Stomach smooth muscle (tissue), 2 donors: ENCODE results near the gene PCNT.

Source experiments
- H3K27ac ChIP-seq: one replicate; pipeline ENCODE4 v1.7.0; 2013; ENCODE audit warnings: mild to moderate bottlenecking, low read length, inconsistent platforms
- H3K27me3 ChIP-seq, 2 donors: one replicate each; pipeline ENCODE4 v1.7.0; 2013; ENCODE audit warnings: low read length in 2 of 2; ENCODE audit not compliant: insufficient read depth in 2 of 2, control insufficient read depth in 1 of 2
- H3K36me3 ChIP-seq, 2 donors: one replicate each; pipeline ENCODE4 v1.7.0; 2013; ENCODE audit warnings: low read length in 2 of 2; ENCODE audit not compliant: control insufficient read depth in 2 of 2, insufficient read depth in 2 of 2
- H3K4me1 ChIP-seq: one replicate; pipeline ENCODE4 v1.7.0; 2013; ENCODE audit warnings: low read length; ENCODE audit not compliant: control insufficient read depth, insufficient read depth
- H3K4me3 ChIP-seq, 2 donors: one replicate each; pipeline ENCODE4 v1.7.0; 2013; ENCODE audit warnings: low read length in 2 of 2
- H3K9ac ChIP-seq, 2 donors: one replicate each; pipeline ENCODE4 v1.7.0; 2013; ENCODE audit warnings: low read length in 2 of 2, mild to moderate bottlenecking in 1 of 2
- H3K9me3 ChIP-seq, 2 donors: one replicate each; pipeline ENCODE4 v1.7.0; 2013; ENCODE audit warnings: low read length in 2 of 2; ENCODE audit not compliant: control insufficient read depth in 2 of 2
- donor health status: healthy.
- donor health status: Pancreatic carcinoma.

PCNT gene

DNA sequence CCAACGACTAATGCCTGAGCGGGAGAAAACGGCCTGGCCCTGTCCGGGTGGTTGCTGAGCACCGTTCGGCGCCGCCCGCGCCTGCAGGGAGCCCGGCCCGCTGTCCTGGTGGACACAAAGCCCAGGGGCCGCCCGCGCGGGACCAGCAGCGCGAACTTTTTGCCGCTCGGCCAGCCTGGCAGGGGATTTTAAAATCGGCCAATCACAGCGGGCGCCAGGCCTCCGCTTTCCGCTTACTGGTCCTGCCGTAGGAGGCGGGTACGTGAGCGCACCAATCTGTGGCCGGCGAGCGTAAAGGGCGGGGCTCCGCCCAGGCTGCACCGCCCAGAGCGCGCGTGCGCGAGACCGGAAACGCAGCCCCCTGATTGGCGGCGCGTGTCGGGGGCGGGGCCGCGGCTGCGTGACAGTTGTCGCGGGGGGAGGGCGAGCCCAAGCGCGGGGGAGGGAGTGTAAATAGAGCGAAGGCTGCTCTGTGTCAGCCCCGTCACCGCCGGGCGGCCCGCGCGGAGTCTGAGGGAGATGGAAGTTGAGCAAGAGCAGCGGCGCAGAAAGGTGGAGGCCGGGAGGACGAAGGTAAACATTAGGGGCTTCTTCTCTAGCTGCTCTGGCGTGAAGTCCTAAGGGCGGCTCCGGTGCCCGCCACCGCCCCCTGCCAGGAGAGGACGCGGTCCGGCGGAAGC, at the start of gene PCNT, which contains the start of gene C21orf58:
TSS of gene PCNT (plus strand) at position 447 of the 680 bp plus-strand sequence. CDS start at position 520, 73 bp downstream.
TSS of gene C21orf58 (minus strand) at position 161 of the 680 bp plus-strand sequence. CDS start 1,132 bp downstream, outside the sequence.
- Histone ChIP-seq H3K4me1 (peaks cover 19% of the 10 kb centered on the region), H3K9me3 (no peaks in the 10 kb centered on the region), H3K27me3 (no peaks in the 10 kb centered on the region), H3K36me3 (no peaks in the 10 kb centered on the region), H3K9ac (peak within 1 kb of the TSS; percentile 76 to 88), H3K27ac (peak within 1 kb of the TSS; percentile 87), H3K4me3 (peak within 1 kb of the TSS; percentile 85 to 93)

GRCh38 chr21:46274797-46275390, 49.1 kb upstream of the PCNT start:
- Histone ChIP-seq H3K4me1 (no peaks in the 10 kb centered on the region), H3K36me3 (peaks cover 60 to 62% of the 10 kb centered on the region in 2 donors), H3K4me3 (no peak overlapping the region), H3K27ac (no peak overlapping the region), H3K27me3 (no peaks in the 10 kb centered on the region), H3K9me3 (no peaks in the 10 kb centered on the region), H3K9ac (no peak overlapping the region)

DNA sequence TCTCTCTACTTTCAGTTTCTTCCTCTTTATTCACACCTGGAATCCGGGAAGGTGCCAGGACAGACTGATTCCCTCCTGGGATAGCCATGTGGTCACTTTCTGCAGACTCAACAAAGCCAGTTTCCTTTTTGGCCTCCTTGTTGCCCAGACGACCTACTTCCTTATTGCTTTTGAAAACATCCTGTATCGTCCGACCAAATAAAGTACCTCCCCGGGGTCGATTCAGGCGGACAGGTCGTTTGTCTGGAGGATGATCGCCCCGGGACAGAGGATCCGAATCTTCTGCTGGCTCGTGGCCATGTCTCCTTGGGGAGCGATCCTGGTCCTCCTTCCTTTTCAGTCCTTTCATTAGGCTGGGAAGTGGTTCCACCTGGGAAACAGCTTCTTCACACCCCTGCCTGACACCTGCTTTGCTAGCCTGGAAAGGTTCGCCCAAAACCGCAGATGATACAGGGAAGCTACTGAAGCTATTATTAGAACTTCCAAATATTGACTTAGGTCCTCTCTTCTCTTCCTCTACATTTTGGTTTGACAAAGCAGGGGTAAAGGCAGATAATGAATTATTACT, 39.8 kb upstream of the PCNT start:
- H3K4me1 ChIP-seq: peaks cover 38% of the 10 kb centered on the region
- peaks cover 14 to 21% of the 10 kb centered on the region in 2 donors for H3K36me3 ChIP-seq
- peak overlapping the region in 1 of 2 donors; percentile 31 for H3K4me3 ChIP-seq
- H3K27ac ChIP-seq: no peak overlapping the region
- no peaks in the 10 kb centered on the region for H3K9me3 ChIP-seq
- peak overlapping the region in 1 of 2 donors; percentile 55 for H3K9ac ChIP-seq
- no peaks in the 10 kb centered on the region for H3K27me3 ChIP-seq

DNA sequence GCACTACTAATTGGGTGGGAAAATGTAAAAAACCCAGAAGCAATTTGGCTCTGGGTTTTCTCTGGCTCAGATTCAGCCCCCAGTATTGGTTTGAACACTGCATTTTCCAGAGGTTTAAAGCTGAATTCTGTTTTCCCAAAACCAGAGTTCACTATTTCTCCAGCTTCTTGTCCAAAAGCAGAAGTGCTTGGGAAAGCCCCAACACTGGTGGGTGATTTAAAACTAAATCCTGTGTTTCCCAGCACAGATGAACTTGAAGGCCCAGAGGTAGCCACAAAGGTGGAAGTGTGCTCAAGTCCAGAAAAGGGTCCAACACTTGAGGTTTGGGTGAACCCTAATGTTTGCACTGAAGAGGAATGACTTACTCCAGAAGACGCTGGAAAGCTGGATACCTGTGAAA, 39.2 kb upstream of the PCNT start:
- peak overlapping the region in 1 of 2 donors; percentile 81 for H3K4me3 ChIP-seq
- peaks cover 38% of the 10 kb centered on the region for H3K4me1 ChIP-seq
- H3K27ac ChIP-seq: no peak overlapping the region
- no peaks in the 10 kb centered on the region for H3K9me3 ChIP-seq
- no peaks in the 10 kb centered on the region for H3K27me3 ChIP-seq
- peak overlapping the region; percentile 3 to 66 for H3K9ac ChIP-seq
- H3K36me3 ChIP-seq: peaks cover 9 to 15% of the 10 kb centered on the region in 2 donors

- peaks cover 38% of the 10 kb centered on the region for H3K4me1 ChIP-seq
- peak within 1 kb of the TSS; percentile 84 for H3K27ac ChIP-seq
- H3K4me3 ChIP-seq: peak within 1 kb of the TSS; percentile 81 to 84
- no peaks in the 10 kb centered on the region for H3K9me3 ChIP-seq
- no peaks in the 10 kb centered on the region for H3K27me3 ChIP-seq
- H3K36me3 ChIP-seq: peaks cover 7 to 10% of the 10 kb centered on the region in 2 donors
- peak within 1 kb of the TSS; percentile 66 to 84 for H3K9ac ChIP-seq
Measured at GRCh38 chr21:46285206-46285661, 38.7 kb upstream of the PCNT start, which contains the start of gene MCM3AP. Gene MCM3AP, minus strand, starts transcription at chr21:46285611. Its CDS starts 325 bp downstream, at chr21:46285286.

DNA sequence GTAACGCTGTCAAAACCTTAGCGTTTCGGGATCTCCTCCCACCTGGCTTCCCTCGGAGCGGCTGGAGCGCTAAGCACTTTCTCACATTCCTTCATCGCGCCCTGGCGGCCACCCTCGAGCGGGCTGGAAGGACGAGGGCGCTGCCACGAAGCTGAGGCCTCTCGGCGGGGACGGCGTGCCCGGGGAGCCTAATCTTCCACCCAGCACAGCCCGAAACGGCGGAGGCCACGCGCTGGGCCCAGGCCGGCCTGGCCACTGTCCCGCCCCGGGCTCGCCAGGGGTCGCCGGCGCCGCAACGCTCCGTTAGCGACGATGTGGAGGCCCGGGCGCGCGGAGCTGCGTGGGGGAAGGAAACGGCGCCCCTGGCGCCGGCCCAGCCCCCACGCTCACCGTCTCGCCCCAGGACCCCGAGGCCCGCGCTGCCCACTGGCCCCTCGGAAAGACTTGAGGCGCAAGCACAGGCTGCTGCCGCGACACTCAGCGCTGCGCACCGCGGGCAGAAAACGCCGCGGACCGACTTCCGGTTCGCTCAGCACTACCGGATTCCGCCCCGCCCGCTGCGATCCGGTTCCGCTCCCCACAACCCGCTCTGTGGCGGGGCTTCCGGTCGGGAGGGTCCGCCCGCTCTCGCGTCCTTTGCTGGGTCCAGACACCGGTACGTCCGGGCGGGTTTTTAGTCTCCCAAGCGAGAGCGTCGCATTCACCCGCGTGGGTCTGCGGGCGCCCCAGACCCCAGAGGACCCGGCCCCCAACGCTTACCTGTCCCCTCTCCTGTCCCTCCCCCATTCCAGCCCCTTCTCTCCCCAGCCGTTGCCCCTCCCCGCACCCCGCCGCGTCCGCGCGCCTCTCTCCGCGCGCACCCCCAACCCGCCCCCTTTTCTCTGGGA, 38.0 kb upstream of the PCNT start, which contains the start of gene YBEY:
TSS of gene YBEY (plus strand) at position 582 of the 887 bp plus-strand sequence. CDS start 572 bp downstream, outside the sequence.
- Histone ChIP-seq H3K4me1 (peaks cover 37% of the 10 kb centered on the region), H3K9ac (peak within 1 kb of the TSS; percentile 66 to 84), H3K9me3 (no peaks in the 10 kb centered on the region), H3K27ac (peak within 1 kb of the TSS; percentile 84), H3K4me3 (peak within 1 kb of the TSS; percentile 81 to 84), H3K36me3 (peaks cover 6 to 8% of the 10 kb centered on the region in 2 donors), H3K27me3 (no peaks in the 10 kb centered on the region)

- peaks cover 32% of the 10 kb centered on the region for H3K4me1 ChIP-seq
- peak overlapping the region; percentile 84 for H3K27ac ChIP-seq
- no peaks in the 10 kb centered on the region for H3K27me3 ChIP-seq
- peak overlapping the region; percentile 66 to 80 for H3K9ac ChIP-seq
- H3K36me3 ChIP-seq: peaks cover 9 to 12% of the 10 kb centered on the region in 2 donors
- H3K4me3 ChIP-seq: peak overlapping the region; percentile 75 to 81
- no peaks in the 10 kb centered on the region for H3K9me3 ChIP-seq
Measured at GRCh38 chr21:46286648-46287002, 37.3 kb upstream of the PCNT start.

- Histone ChIP-seq H3K4me3 (no peak overlapping the region), H3K9ac (no peak overlapping the region), H3K4me1 (peaks cover 25% of the 10 kb centered on the region), H3K27me3 (no peaks in the 10 kb centered on the region), H3K9me3 (no peaks in the 10 kb centered on the region), H3K27ac (no peak overlapping the region), H3K36me3 (peaks cover 11 to 14% of the 10 kb centered on the region in 2 donors)
Measured at GRCh38 chr21:46287541-46287940, 36.4 kb upstream of the PCNT start.

DNA sequence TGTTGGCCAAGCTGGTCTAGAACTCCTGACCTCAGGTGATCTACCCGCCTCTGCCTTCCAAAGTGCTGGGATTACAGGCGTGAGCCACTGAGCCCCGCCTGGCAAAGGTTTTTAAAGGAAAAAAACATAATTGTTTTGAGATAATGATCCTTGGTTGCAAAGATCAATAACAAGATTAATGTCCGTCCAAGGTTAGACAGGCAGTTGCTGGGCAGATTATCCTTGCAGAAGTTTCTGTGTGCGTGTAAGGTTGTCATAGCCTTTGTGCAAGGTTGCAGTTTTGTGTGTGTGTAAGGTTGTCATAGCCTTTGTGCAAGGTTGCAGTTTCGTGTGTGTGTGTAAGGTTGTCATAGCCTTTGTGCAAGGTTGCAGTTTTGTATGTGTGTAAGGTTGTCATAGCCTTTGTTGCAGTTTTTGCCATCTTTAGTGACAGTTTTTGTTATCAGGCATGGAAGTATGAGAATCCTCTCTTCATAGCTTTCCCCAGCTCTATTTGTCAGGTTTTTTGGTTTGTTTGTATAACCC, 34.2 kb upstream of the PCNT start:
- Histone ChIP-seq H3K4me3 (no peak overlapping the region), H3K9me3 (no peaks in the 10 kb centered on the region), H3K27me3 (no peaks in the 10 kb centered on the region), H3K4me1 (peaks cover 11% of the 10 kb centered on the region), H3K27ac (no peak overlapping the region), H3K36me3 (peaks cover 6% of the 10 kb centered on the region in 2 donors), H3K9ac (no peak overlapping the region)

DNA sequence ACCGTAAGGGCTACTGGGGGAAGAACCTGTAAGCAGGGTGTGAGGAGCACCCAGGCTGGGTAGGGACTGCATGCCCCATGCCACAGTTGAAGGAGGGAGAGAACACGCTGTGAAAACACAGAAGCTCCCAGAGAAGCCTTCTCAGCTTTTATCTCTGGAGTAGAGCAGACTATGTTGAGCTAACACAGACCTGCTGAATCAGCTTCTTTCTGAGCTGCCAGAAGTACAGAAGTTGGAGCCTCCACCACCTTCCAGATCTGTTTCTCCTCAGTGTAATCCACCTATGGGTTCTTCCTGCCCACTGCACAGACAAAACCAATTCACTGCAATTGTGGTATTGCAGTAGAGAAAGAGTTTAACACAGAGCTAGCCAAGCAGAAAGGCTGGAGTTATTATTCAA, 32.4 kb upstream of the PCNT start:
- H3K27ac ChIP-seq: no peak overlapping the region
- no peaks in the 10 kb centered on the region for H3K9me3 ChIP-seq

More for the DNA sequence above, 32.4 kb upstream of the PCNT start:
- Histone ChIP-seq H3K27me3 (no peaks in the 10 kb centered on the region), H3K4me3 (no peak overlapping the region), H3K4me1 (peaks cover 6% of the 10 kb centered on the region), H3K36me3 (peaks cover 6% of the 10 kb centered on the region in 2 donors), H3K9ac (no peak overlapping the region)
